Left ventricle myocardium inferior (tissue), 1 donor: Measurements from ENCODE around the gene PNPLA2. TPM values are rescaled to one million over a fixed set of nuclear protein-coding genes. Genes with fewer than 3 reads are reported as not detected.

ENCODE experiments used
- DNase-seq: peaks from one replicate; pipeline ENCODE4 v3.0.0-alpha.2; 2020
- H3K27ac ChIP-seq: fragments of 200-600 bp; replicated peaks from 2 replicates; pipeline ENCODE4 v1.8.0; 2021
- H3K27me3 ChIP-seq: fragments of 200-600 bp; 2 replicates; pipeline ENCODE4 v1.8.0; 2021; ENCODE audit warnings: low read depth
- H3K36me3 ChIP-seq: fragments of 200-600 bp; 2 replicates; pipeline ENCODE4 v1.8.0; 2021
- H3K4me1 ChIP-seq: fragments of 200-600 bp; 2 replicates; pipeline ENCODE4 v1.8.0; 2021
- H3K4me3 ChIP-seq: fragments of 200-600 bp; 2 replicates; pipeline ENCODE4 v1.8.0; 2021; ENCODE audit warnings: mild to moderate bottlenecking, moderate library complexity
- H3K9me3 ChIP-seq: fragments of 200-600 bp; replicated peaks from 2 replicates; pipeline ENCODE4 v1.8.0; 2021
- CTCF ChIP-seq: fragments of 200-600 bp; IDR thresholded peaks from 2 replicates; pipeline ENCODE4 v1.8.0; 2021; ENCODE audit warnings: antibody characterized with exemption, mild to moderate bottlenecking, borderline replicate concordance
- intact Hi-C: fragments of 100-400 bp; cut with micrococcal nuclease; formaldehyde crosslinking; loops from one replicate; pipeline ENCODE4 v1.11.0; 2022
- total RNA-seq: library from RNA; stranded (reverse); fragmentation: NEBNext Ultra II Directional; extraction: Animal tissue kit (Norgen Biotek cat#: 25700); gene quantifications from one replicate; pipeline ENCODE4 v1.2.1, GENCODE V29; 2021
- donor health status: DM: no; HTN: yes; CAD: no; lungs with severe emphysema.

The PNPLA2 gene
- total RNA-seq, 1 donor from 2014 or later: 300 TPM

- Histone ChIP-seq H3K36me3 (peaks cover 27% of the 10 kb centered on the region), H3K4me3 (no peak overlapping the region), H3K9me3 (no peaks in the 10 kb centered on the region), H3K4me1 (peaks cover 42% of the 10 kb centered on the region), H3K27ac (no peak overlapping the region), H3K27me3 (no peaks in the 10 kb centered on the region)
- TF ChIP-seq CTCF: no peak
- DNase-seq: no peak
- intact Hi-C loops: no loop called here
Measured at GRCh38 chr11:812390-812789, 6.3 kb upstream of the PNPLA2 start.

- peaks cover 37% of the 10 kb centered on the region for H3K4me1 ChIP-seq
- no peak overlapping the region for H3K4me3 ChIP-seq
- intact Hi-C loops: no loop called here
- no peak for TF ChIP-seq CTCF
- no peaks in the 10 kb centered on the region for H3K27me3 ChIP-seq
- no peak overlapping the region for H3K27ac ChIP-seq
- H3K36me3 ChIP-seq: peaks cover 27% of the 10 kb centered on the region
- H3K9me3 ChIP-seq: no peaks in the 10 kb centered on the region
- DNase-seq: no peak
Measured at GRCh38 chr11:813072-813455, 5.7 kb upstream of the PNPLA2 start.

- intact Hi-C loops: no loop called here
- DNase-seq: no peak
- Histone ChIP-seq H3K4me1 (peaks cover 36% of the 10 kb centered on the region), H3K4me3 (no peak overlapping the region), H3K27ac (no peak overlapping the region), H3K27me3 (no peaks in the 10 kb centered on the region), H3K9me3 (no peaks in the 10 kb centered on the region), H3K36me3 (peaks cover 27% of the 10 kb centered on the region)
- TF ChIP-seq CTCF: no peak
Measured at GRCh38 chr11:813456-814096, 5.1 kb upstream of the PNPLA2 start.

GRCh38 chr11:815675-816432 is 2.9 kb upstream of the PNPLA2 start:
- no peak for TF ChIP-seq CTCF
- intact Hi-C loops: no loop called here
- Histone ChIP-seq H3K27me3 (no peaks in the 10 kb centered on the region), H3K4me1 (peaks cover 36% of the 10 kb centered on the region), H3K9me3 (no peaks in the 10 kb centered on the region), H3K36me3 (peaks cover 27% of the 10 kb centered on the region), H3K27ac (no peak overlapping the region), H3K4me3 (no peak overlapping the region)
- DNase-seq: no peak

GRCh38 chr11:816433-816779 is 2.3 kb upstream of the PNPLA2 start:
- Histone ChIP-seq H3K4me3 (no peak overlapping the region), H3K9me3 (no peaks in the 10 kb centered on the region), H3K27me3 (no peaks in the 10 kb centered on the region), H3K27ac (no peak overlapping the region), H3K36me3 (peaks cover 25% of the 10 kb centered on the region), H3K4me1 (peaks cover 36% of the 10 kb centered on the region)
- intact Hi-C loops: no loop called here
- DNase-seq: no peak
- TF ChIP-seq CTCF: no peak
